Measurements from ENCODE around the gene RASGRP1. TPM values are rescaled to one million over a fixed set of nuclear protein-coding genes. Genes with fewer than 3 reads are reported as not detected.

The RASGRP1 gene
- polyA plus RNA-seq, 1 donor: 2.9 TPM

GRCh38 chr15:38486936-38487335, 77.7 kb downstream of the RASGRP1 start:
- WGBS (ENCODE audit: insufficient coverage, low lambda C conversion rate): no CpG with 5 or more reads among the region's 2 CpGs
- H3K9me3 ChIP-seq (ENCODE audit: control insufficient read depth, low read depth, low read length): no peaks in the 10 kb centered on the region
- no peaks in the 10 kb centered on the region for H3K27me3 ChIP-seq (ENCODE audit: control insufficient read depth, insufficient read depth, low read length)
- no peak overlapping the region for H3K4me3 ChIP-seq (ENCODE audit: low read length)
- H3K27ac ChIP-seq (ENCODE audit: low read length): no peak overlapping the region
- no peaks in the 10 kb centered on the region for H3K4me1 ChIP-seq (ENCODE audit: control insufficient read depth, insufficient read depth, low read length)
- H3K36me3 ChIP-seq (ENCODE audit: control insufficient read depth, insufficient read depth, low read length): peaks cover 9% of the 10 kb centered on the region
- DNase-seq: no peak

DNA sequence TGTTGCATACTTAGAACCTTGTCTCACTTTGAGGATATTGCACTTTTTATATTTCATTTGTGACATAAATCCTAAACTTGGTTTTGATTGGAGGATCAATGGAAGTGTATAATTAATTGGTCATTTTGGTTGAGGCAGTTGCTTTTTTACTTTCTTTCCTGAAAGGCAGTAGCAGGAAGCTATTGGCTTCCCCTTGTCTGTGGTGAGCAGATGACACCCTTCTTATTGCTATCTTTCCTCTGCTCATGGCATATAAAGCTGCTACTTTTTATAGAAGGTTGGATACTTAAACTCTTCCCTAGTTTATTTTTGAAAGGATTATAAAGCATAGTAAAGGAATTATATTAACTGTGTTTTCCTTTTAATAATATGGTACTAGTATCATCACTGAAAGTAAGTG, 82.0 kb downstream of the RASGRP1 start:
- Histone ChIP-seq H3K4me3 (ENCODE audit: low read length) (no peak overlapping the region), H3K27ac (ENCODE audit: low read length) (no peak overlapping the region), H3K4me1 (ENCODE audit: control insufficient read depth, insufficient read depth, low read length) (no peaks in the 10 kb centered on the region), H3K27me3 (ENCODE audit: control insufficient read depth, insufficient read depth, low read length) (no peaks in the 10 kb centered on the region), H3K36me3 (ENCODE audit: control insufficient read depth, insufficient read depth, low read length) (peaks cover 16% of the 10 kb centered on the region), H3K9me3 (ENCODE audit: control insufficient read depth, low read depth, low read length) (no peaks in the 10 kb centered on the region)
- DNase-seq: no peak

- Histone ChIP-seq H3K9me3 (ENCODE audit: control insufficient read depth, low read depth, low read length) (no peaks in the 10 kb centered on the region), H3K27me3 (ENCODE audit: control insufficient read depth, insufficient read depth, low read length) (no peaks in the 10 kb centered on the region), H3K27ac (ENCODE audit: low read length) (no peak overlapping the region), H3K4me3 (ENCODE audit: low read length) (no peak overlapping the region), H3K36me3 (ENCODE audit: control insufficient read depth, insufficient read depth, low read length) (peaks cover 22% of the 10 kb centered on the region), H3K4me1 (ENCODE audit: control insufficient read depth, insufficient read depth, low read length) (no peaks in the 10 kb centered on the region)
- no peak for DNase-seq
- no CpG with 5 or more reads among the region's 3 CpGs for WGBS (ENCODE audit: insufficient coverage, low lambda C conversion rate)
Observed at GRCh38 chr15:38481761-38482160, 82.9 kb downstream of the RASGRP1 start.

- Histone ChIP-seq H3K4me1 (ENCODE audit: control insufficient read depth, insufficient read depth, low read length) (no peaks in the 10 kb centered on the region), H3K27ac (ENCODE audit: low read length) (no peak overlapping the region), H3K36me3 (ENCODE audit: control insufficient read depth, insufficient read depth, low read length) (peaks cover 19% of the 10 kb centered on the region), H3K9me3 (ENCODE audit: control insufficient read depth, low read depth, low read length) (no peaks in the 10 kb centered on the region), H3K27me3 (ENCODE audit: control insufficient read depth, insufficient read depth, low read length) (no peaks in the 10 kb centered on the region), H3K4me3 (ENCODE audit: low read length) (no peak overlapping the region)
- DNase-seq: no peak
- 93% methylated on average over 2 of the region's 5 CpGs for WGBS (ENCODE audit: insufficient coverage, low lambda C conversion rate)
Observed at GRCh38 chr15:38481113-38481512, 83.5 kb downstream of the RASGRP1 start.

DNA sequence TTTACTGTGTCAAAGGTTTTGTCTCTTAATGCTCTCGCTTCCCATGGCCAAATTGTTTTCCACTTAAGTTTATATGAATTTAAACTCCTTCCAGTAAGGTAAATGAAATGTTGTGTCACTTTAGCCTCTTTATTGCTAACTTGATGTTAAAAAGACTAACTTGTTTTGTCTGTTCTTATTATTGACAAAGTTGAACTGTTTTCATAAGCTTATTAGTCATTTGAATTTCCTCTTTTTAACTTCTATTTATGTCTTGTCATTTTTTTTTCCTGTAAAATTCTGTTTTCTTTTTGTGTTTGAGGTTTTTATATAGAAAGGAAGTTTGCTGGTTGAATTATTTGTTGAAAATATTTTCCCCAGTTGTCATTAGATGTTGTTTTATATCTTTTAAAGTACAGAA, 84.9 kb downstream of the RASGRP1 start:
- Histone ChIP-seq H3K27ac (ENCODE audit: low read length) (no peak overlapping the region), H3K4me3 (ENCODE audit: low read length) (no peak overlapping the region), H3K4me1 (ENCODE audit: control insufficient read depth, insufficient read depth, low read length) (no peaks in the 10 kb centered on the region), H3K9me3 (ENCODE audit: control insufficient read depth, low read depth, low read length) (no peaks in the 10 kb centered on the region), H3K36me3 (ENCODE audit: control insufficient read depth, insufficient read depth, low read length) (peaks cover 27% of the 10 kb centered on the region), H3K27me3 (ENCODE audit: control insufficient read depth, insufficient read depth, low read length) (no peaks in the 10 kb centered on the region)
- WGBS (ENCODE audit: insufficient coverage, low lambda C conversion rate): 100% methylated on average over 1 of the region's 1 CpG
- DNase-seq: no peak

- peaks cover 31% of the 10 kb centered on the region for H3K36me3 ChIP-seq (ENCODE audit: control insufficient read depth, insufficient read depth, low read length)
- no peaks in the 10 kb centered on the region for H3K4me1 ChIP-seq (ENCODE audit: control insufficient read depth, insufficient read depth, low read length)
- no peak overlapping the region for H3K4me3 ChIP-seq (ENCODE audit: low read length)
- no peak overlapping the region for H3K27ac ChIP-seq (ENCODE audit: low read length)
- DNase-seq: no peak
- H3K27me3 ChIP-seq (ENCODE audit: control insufficient read depth, insufficient read depth, low read length): no peaks in the 10 kb centered on the region
- no peaks in the 10 kb centered on the region for H3K9me3 ChIP-seq (ENCODE audit: control insufficient read depth, low read depth, low read length)
Observed at GRCh38 chr15:38479266-38479665, 85.3 kb downstream of the RASGRP1 start.

DNA sequence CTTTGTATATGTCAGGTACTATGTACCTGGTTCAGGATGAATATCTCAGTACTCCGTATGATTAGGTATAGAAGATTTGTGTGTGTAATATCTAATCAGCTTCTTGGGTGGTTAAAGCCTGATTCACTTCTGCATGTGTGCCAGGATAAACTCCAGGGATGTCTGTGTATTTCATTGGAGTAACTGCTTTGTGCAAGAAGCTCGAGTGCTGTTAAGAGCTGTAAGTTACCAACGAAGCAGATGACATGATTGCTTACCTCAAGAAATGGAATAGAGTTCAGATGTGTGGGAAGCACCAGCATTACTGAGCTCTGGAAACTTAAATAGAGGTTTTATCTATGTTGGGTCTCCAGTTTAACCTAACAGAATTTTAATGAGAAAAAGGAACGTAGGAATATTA, 87.0 kb downstream of the RASGRP1 start:
- H3K36me3 ChIP-seq (ENCODE audit: control insufficient read depth, insufficient read depth, low read length): peaks cover 31% of the 10 kb centered on the region
- H3K4me1 ChIP-seq (ENCODE audit: control insufficient read depth, insufficient read depth, low read length): no peaks in the 10 kb centered on the region
- no peaks in the 10 kb centered on the region for H3K9me3 ChIP-seq (ENCODE audit: control insufficient read depth, low read depth, low read length)
- no peak overlapping the region for H3K4me3 ChIP-seq (ENCODE audit: low read length)
- no peak for DNase-seq
- no peaks in the 10 kb centered on the region for H3K27me3 ChIP-seq (ENCODE audit: control insufficient read depth, insufficient read depth, low read length)
- WGBS (ENCODE audit: insufficient coverage, low lambda C conversion rate): 100% methylated on average over 1 of the region's 4 CpGs
- no peak overlapping the region for H3K27ac ChIP-seq (ENCODE audit: low read length)

- H3K27me3 ChIP-seq (ENCODE audit: control insufficient read depth, insufficient read depth, low read length): no peaks in the 10 kb centered on the region
- no peak overlapping the region for H3K4me3 ChIP-seq (ENCODE audit: low read length)
- H3K27ac ChIP-seq (ENCODE audit: low read length): no peak overlapping the region
- no peaks in the 10 kb centered on the region for H3K4me1 ChIP-seq (ENCODE audit: control insufficient read depth, insufficient read depth, low read length)
- 100% methylated on average over 1 of the region's 1 CpG for WGBS (ENCODE audit: insufficient coverage, low lambda C conversion rate)
- H3K9me3 ChIP-seq (ENCODE audit: control insufficient read depth, low read depth, low read length): no peaks in the 10 kb centered on the region
- DNase-seq: no peak
- peaks cover 26% of the 10 kb centered on the region for H3K36me3 ChIP-seq (ENCODE audit: control insufficient read depth, insufficient read depth, low read length)
Observed at GRCh38 chr15:38476120-38476519, 88.5 kb downstream of the RASGRP1 start.

DNA sequence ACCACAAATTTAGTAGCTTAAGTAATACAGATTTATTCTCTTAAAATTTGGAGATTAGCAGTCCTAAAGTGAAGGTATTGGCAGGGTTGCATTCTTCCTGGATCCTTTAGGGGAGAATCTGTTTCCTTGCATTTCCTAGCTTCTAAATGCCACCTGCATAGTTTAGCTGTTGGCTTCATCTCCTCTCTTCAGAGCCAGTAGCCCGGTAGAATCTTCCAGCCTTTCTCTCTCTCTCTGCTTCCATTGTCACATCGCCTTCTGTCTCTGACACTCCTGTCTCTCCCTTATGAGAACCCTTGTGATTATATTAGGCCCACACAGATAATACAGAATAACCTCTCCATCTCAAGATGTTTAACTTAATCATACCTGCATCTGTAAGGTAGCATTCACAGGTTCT, 89.3 kb downstream of the RASGRP1 start:
- WGBS (ENCODE audit: insufficient coverage, low lambda C conversion rate): no CpG with 5 or more reads among the region's 2 CpGs
- H3K4me3 ChIP-seq (ENCODE audit: low read length): no peak overlapping the region
- no peaks in the 10 kb centered on the region for H3K4me1 ChIP-seq (ENCODE audit: control insufficient read depth, insufficient read depth, low read length)
- no peak overlapping the region for H3K27ac ChIP-seq (ENCODE audit: low read length)
- H3K27me3 ChIP-seq (ENCODE audit: control insufficient read depth, insufficient read depth, low read length): no peaks in the 10 kb centered on the region
- no peak for DNase-seq
- no peaks in the 10 kb centered on the region for H3K9me3 ChIP-seq (ENCODE audit: control insufficient read depth, low read depth, low read length)
- peaks cover 26% of the 10 kb centered on the region for H3K36me3 ChIP-seq (ENCODE audit: control insufficient read depth, insufficient read depth, low read length)

GRCh38 chr15:38474155-38474757, 90.4 kb downstream of the RASGRP1 start:
- peaks cover 26% of the 10 kb centered on the region for H3K36me3 ChIP-seq (ENCODE audit: control insufficient read depth, insufficient read depth, low read length)
- no peaks in the 10 kb centered on the region for H3K4me1 ChIP-seq (ENCODE audit: control insufficient read depth, insufficient read depth, low read length)
- no peak overlapping the region for H3K27ac ChIP-seq (ENCODE audit: low read length)
- WGBS (ENCODE audit: insufficient coverage, low lambda C conversion rate): no CpG with 5 or more reads among the region's 4 CpGs
- peak; percentile 36 to 49 for DNase-seq
- H3K27me3 ChIP-seq (ENCODE audit: control insufficient read depth, insufficient read depth, low read length): no peaks in the 10 kb centered on the region
- H3K4me3 ChIP-seq (ENCODE audit: low read length): no peak overlapping the region
- no peaks in the 10 kb centered on the region for H3K9me3 ChIP-seq (ENCODE audit: control insufficient read depth, low read depth, low read length)

DNA sequence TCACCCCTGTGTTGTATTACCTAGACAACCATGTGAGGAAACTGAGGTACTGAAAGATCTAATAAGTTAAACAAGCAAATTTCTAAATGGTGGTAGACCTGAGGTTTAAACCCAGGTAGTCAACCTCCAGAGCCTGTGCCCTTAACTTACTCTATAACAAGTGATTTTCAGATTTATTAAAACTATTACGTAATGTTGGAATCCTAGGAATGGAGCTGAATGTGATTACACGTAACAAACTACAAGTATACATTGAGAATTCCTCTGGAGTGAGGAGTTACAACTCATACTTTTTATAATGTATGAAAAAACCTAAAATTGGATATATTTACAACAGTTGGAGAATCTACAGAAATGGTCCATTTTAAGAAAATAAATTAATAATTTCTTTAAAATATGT, 92.6 kb downstream of the RASGRP1 start:
- no peaks in the 10 kb centered on the region for H3K9me3 ChIP-seq (ENCODE audit: control insufficient read depth, low read depth, low read length)
- H3K27ac ChIP-seq (ENCODE audit: low read length): no peak overlapping the region
- peaks cover 25% of the 10 kb centered on the region for H3K36me3 ChIP-seq (ENCODE audit: control insufficient read depth, insufficient read depth, low read length)
- 93% methylated on average over 2 of the region's 2 CpGs for WGBS (ENCODE audit: insufficient coverage, low lambda C conversion rate)
- no peaks in the 10 kb centered on the region for H3K4me1 ChIP-seq (ENCODE audit: control insufficient read depth, insufficient read depth, low read length)
- no peak overlapping the region for H3K4me3 ChIP-seq (ENCODE audit: low read length)
- no peak for DNase-seq
- no peaks in the 10 kb centered on the region for H3K27me3 ChIP-seq (ENCODE audit: control insufficient read depth, insufficient read depth, low read length)
